ENCODE data around the gene FBXW2.
A peak's percentile ranks its signal among the peaks of the same experiment; 100 is the strongest.
"Not testable (repeated sequence)": the region's sequence is repeated elsewhere in the genome, so short reads cannot be mapped to it uniquely, and the experiment has no call there.

FBXW2 gene

DNA sequence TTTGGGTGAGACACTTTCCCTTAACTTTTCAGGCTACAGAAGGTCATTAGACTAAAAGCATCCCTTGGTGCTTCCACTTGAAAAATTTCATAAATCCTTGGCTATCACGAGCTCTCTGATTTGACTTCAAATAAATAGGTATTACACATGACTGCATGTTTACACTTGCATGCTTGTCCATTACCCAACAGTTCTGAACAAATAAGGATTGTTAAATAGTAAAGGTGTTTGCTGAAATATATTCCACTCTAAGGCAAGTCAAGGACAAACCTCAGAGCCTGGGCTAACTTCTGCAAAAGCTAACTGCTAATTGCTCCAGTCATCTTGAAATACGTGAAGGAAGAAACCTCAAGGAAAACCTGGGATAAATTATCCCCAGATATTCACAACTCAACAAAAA, 14.5 kb downstream of the FBXW2 start:
- DNase-seq (ENCODE audit: low read depth in 2 of 2): no peak

DNA sequence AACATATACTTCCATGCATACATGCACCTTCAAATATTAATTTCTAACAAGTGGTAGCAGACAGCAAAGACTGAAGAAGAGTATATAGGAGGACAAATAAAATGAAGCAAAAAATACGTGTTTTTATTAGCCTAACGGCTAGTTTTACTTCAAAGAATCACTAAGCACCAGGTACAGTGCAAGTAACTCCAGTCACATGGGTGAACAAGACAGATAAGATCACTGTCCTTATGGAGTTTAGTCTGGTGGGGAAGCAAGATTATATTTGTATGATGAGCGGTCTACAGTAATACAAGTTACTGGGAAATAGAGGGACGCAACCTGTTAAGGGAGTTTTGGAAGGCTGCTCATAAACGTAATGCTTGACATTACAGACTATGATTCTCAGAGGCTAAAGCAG, 16.0 kb downstream of the FBXW2 start:
- DNase-seq (ENCODE audit: low read depth in 2 of 2): no peak

DNA sequence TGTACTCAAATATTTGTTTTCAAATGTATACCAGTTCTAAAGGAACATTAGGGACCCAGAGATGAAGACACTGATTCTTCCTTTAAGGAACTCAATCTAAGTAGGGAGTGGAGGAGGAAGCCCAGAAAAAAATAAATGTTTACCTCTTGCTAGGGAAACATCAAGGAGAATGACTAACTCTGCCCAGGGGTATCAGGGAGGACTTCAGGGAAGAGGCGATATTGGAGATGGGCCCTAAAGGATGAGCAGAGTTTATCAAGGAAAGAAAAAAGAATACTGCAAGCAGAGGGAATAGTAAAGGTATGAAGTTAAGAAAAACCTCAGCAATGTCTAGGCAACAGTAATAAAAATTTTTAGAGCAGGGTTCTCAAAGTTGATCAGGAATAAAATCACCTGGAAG, 16.4 kb downstream of the FBXW2 start:
- DNase-seq (ENCODE audit: low read depth in 2 of 2): no peak

DNA sequence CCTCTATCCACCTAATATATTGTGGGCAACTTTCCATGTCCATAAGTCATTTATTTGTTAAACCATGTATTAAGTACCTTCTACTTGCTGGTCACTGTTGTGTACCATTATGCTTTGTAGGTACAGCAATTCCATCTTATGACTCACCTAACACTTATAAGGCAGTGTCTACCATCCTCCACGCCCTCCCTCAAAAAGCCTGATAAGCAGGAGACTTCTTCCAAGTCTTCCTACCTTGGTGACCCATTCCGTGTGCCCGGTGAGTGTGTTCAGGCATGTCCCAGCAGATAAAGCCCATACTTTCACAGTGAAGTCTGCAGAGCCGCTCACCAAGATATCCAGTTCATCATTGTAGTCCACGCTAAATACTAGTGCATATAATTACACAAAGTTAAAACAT, 17.4 kb downstream of the FBXW2 start:
- no peak for DNase-seq (ENCODE audit: low read depth in 2 of 2)

DNA sequence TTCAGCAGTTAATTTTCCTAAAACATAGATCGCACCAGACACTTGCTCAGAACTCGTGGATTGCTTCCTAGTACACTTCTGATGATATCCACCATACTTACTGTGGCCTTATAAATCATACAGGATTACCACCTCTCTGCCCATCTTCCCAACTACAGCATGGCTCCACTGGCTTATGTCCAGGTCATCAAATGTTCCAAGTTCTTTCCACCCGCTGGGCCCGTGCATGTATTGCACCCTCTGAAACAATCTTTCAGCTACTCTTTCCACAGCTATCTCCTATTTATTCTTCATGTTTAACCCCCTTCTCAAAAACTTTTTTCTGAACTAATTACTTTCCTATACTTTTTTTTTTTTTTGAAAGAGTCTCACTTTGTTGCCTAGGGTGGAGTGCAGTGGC, 18.5 kb downstream of the FBXW2 start:
- no peak for DNase-seq (ENCODE audit: low read depth in 2 of 2)

DNA sequence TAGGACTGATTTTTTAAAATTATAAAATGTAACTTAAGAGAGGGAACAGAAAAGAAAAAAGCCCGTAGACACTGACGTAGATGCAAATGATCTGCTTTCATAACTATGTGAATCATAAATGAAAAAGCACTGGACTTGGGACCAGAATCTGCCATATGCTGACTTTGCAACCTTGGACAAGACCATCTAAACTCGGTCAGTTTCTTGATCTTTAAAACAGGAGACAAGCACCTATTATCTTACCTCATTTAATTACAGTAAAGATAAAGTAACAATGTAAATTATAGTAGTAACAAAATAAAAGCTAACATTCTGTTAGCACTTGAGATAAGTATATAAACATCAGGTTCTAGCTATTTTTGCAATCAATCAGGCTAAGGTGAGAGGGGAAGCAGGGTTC, 20.0 kb downstream of the FBXW2 start:
- no peak for DNase-seq (ENCODE audit: low read depth in 2 of 2)

DNA sequence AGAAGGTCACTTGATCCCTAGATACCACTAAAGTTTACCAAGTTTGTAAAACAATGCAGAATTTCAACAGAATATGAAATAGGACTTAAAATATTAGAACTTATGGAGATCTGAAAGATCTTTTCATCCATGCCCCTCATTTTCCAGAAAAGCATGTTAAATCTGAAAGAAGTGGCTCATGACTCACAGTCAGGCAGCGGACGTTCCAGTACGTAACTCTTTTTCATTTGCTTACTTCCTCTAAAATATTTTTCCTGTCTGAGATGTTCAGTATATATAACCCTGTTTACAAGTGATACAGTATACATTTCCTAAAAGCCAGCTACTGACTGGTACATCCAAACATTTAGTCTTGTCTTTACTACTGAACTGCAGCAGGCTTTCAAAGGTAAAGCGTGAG, 22.3 kb downstream of the FBXW2 start:
- DNase-seq (ENCODE audit: low read depth in 2 of 2): no peak

DNA sequence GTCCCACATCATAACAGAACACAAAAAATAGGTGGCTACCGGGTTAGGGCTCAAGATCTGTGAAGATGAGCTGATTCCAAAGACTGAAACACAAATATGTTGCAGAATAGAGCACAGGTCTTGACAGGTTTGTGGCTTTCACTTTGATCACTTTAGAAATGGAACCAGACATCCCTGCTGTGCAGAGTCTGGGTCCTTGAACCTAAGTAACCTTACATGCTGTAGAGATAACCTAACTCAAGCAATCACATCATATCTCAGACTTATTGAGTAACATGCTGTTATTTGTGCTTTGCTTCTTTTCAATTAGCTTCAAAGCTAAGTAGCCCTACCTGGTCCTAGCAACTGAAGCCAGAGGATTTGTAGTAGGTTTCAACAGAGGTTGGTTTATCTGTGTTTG, 24.3 kb downstream of the FBXW2 start:
- no peak for DNase-seq (ENCODE audit: low read depth in 2 of 2)

DNA sequence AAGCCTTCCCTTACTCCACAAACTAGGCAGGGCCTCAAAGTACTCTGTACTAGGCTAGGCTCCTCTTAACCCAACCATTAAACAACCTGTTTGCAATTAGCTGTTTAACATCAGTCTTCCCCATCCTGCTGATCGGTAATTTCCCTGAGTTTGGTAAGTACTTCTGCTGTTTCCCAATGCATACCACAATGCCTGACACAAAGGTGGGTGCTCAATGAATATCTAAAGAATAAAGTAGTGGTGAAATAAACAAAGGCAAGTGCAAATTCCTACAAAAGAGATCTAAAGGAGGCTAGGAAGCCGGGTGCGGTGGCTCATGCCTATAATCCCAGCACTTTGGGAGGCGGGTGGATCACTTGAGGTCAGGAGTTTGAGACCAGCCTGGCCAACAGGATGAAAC, 25.0 kb downstream of the FBXW2 start:
- no peak for DNase-seq (ENCODE audit: low read depth in 2 of 2)

DNA sequence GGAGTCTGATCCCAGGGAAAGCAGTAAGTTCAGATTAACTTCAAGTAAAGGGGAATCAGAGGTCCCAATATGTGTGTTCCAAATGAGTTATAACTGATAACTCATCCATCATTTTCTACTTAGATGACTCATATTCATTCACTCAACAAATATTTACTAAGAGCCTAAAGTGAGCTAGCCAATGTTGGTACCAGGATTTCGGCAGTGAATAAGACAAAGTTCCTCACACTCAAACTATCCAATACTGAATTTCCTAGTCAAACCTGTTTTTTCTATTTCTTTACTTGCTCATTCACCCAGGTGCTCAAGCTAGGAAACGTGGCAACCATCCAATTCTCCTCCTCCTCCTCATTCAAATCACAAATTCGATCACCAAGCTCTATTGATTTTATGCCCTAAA, 25.8 kb downstream of the FBXW2 start:
- DNase-seq (ENCODE audit: low read depth in 2 of 2): no peak

DNA sequence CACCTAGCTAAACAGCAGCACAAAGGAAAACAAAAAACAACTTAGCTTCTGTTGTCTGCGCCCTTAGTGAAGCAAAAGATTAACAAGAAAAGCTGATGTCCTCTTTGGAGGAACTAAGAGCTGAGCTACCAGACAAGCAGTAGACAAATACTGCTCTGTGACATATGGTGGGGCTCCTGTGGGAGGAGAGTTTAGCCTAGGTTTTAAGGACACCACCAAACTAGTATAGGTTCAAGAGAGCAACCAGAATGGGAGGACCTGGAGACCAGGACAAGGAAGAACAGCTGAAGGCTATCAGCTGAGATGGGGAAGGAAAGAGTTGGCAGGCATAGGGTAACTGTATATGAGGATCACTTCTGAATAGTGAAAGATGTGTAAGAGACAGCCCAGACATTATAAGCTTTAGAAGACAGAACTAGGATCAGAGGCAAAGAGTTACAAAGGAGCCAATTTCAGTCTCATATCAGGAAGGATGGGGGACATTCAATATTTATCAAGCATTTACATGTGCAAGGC, 27.2 kb downstream of the FBXW2 start:
- no peak for DNase-seq (ENCODE audit: low read depth in 2 of 2)

DNA sequence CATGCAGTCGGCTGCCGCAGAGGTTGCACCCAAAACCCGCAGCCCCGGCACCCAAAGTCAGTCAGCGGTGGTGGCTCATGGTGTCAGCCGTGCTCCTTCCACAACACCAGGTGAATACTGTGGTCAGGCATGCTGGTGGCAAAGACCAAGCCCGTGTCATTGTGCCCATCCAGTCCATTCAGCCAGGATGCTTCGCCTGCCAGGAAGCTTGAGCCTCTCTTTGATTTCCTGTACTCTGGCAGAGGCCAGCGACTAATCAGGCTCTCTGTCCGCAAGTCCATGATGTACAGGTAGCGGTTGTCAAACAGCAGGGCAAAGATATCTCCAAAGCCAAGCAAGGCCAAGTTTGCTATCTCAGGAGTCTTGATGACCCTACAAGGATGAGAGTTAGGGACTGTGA, 28.7 kb downstream of the FBXW2 start:
- no peak for DNase-seq (ENCODE audit: low read depth in 2 of 2)

DNA sequence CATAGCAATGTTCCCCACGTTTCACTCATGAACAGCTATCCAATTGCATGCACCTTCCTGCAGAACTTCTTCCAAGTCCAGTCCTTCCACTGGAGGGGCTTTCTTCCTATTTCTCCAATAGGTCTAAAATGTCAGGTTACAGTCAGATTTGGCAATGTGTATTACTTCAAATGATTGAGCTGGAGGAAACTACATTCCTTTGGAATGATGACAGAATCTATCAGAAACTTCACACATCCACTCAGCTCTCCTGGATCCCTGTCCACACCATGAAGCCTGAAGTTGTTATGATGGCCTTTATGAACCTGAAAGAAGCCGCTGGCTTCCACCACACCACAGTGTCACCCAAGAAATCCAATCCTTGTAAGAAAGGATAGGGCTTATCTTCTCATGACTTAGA, 32.2 kb downstream of the FBXW2 start:
- no peak for DNase-seq (ENCODE audit: low read depth in 2 of 2)

DNA sequence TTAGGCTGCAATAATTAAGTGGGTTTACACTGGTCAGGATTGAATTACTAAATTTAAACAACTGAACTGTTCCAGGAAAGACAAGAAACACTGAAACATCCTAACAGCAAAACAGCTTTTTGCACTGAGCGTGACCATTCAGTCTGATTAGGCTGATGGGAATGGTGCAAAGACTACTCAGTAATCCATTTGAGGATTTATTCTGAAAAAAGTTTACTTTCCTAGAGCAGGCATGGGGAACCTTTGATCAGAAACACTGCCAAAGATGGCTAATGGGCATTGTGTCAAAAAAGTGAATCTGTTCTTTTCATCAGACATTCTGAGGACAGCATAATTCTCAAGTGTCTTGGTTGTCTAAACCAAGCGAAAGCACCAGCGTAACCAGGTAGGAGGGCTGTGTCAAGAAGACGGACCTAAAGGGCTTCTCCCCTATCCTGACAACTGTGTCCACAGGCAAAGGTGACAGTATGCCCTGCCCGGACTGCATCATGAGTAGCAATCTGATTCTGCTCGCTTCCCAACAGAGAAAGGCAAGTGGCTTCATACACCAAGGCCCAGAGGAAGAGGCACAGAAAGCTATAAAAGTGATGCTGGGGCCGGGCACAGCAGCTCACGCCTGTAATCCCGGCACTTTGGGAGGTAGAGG, 33.3 kb downstream of the FBXW2 start:
- no peak for DNase-seq (ENCODE audit: low read depth in 2 of 2)

DNA sequence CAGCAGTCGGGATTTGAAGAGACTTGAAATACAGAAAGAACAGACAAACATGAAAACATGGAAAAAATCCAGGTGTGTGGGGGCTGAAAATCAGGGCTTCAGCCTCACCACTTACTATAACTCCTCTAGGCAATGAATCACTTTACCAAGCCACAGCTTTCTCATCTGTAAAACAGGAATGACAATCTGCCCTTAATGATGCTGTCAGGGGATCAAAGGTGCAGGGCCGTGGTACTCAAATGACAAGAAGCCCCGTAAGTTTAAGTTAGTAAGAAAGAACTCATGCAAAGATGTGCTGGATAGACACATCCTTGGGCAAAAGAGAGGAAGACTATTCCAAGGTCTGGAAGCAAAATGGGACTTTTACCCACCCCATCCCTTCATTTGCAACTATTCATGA, 34.7 kb downstream of the FBXW2 start:
- no peak for DNase-seq (ENCODE audit: low read depth in 2 of 2)

DNA sequence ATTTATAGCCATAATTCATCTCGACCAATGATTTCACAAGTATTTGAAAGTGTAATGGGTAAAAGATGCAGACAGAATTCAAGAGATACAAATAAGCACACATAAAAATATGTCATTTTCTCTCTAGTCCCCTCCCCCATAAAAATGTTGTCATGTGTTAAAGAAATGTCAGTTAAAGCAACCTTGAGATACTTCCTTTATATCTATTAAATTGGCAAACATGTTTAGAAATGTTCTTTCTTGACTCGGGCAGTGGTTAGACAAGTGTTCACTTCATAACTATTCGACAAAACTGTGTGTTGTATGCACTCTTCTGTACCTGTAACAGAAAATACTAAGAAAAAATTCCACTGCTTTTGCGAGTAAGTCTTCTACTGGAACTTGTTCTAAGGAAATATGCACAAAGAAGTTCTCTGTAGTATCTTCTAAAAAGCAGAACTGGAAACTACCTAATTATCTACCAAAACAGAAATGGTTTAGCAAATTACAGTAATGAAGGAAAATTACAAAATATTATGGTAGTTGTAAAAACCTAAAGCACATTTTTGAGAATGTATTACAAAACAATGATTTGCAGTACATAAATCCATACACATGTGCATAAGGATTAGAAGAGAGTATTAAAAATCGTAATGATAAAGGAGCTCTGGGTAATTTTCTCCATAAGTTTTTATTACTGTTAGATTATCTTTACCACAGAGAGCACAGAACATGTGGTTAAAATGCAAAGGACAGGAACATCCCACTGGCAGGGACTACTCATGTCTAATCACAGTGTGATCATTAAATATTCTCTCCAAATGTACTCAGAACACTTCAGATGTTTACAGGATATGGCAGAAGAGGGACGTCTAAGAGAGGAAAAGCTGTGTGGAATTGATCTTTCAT, 35.9 kb downstream of the FBXW2 start:
- no peak for DNase-seq (ENCODE audit: low read depth in 2 of 2)

DNA sequence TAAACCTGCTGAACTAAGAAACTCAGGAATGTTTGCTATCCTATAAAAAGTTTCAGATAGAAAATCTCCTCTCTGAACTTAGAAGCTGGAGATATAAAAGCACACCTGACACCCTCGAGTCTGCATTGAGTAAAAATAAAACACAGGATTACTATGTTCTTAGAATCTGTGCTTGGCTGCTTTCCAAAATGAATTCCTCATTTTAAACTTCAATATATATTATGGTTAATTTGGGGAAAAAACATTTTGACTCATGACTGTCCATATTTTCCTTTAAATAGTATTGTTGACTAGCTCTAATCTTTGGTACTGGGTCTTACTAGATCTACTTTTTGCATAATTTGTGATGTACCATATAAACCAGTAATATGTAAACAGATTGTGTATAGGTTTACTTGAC, 36.7 kb downstream of the FBXW2 start:
- DNase-seq (ENCODE audit: low read depth in 2 of 2): no peak

DNA sequence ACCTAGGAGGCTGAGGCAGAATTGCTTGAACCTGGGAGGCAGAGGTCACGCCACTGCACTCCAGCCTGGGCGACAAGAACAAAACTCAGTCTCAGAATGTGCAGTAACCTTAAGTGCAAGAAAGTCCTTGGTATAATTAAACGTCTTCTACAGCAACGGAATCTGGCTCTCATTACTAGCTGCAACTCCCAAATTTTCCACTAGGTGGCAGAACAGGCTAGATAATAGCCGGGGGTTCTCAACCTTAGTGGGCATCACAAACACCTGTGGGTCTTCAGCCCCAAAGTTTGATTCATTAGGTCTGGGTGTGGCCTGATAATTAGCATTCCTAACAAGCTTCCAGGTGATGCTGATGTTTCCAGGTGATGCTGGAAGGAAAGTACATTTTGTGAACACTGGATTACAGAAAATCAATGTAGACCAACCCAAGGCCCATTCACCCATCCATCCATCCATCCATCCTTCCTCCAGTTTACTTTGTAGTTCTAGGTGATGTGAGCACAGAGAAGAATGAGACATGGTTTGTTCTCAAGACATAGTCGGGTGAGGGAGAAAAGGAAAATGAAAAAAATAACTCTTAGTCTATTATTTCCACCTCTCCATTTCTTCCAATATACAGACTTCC, 37.3 kb downstream of the FBXW2 start:
- DNase-seq (ENCODE audit: low read depth in 2 of 2): peak; percentile 35 to 67

DNA sequence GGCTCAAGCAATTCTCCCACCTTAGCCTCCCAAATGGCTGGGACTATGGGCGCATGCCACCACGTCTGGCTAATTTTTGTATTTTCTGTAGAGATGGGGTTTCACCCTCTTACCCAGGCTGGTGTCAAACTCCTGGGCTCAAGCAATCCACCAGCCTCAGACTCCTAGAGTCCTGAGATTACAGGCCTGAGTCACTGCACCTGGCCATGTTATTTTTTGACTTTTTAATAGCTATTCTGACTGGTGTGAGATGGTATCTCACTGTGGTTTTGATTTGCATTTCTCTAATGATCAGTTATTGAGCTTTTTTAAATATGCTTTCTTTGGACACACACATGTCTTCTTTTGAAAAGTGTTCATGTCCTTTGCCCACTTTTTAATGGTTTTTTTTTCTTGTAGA, 38.2 kb downstream of the FBXW2 start:
- DNase-seq (ENCODE audit: low read depth in 2 of 2): no peak

DNA sequence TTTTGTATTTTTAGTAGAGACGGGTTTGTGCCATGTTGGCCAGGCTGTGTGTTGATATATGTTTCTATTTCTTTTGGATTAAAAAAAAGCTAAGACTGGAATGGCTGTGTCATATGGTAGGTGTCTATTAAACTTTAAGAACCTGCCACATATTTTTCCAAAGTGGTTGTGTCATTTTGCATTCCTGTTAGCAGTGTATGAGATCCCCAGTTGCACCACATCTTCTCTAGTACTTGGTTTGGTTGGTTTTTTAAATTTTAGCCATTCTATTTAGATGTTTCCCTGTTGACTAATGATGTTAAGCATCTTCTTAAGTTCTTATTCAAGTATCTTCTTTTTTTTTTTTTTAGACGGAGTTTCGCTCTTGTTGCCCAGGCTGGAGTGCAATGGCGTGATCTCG, 42.8 kb downstream of the FBXW2 start:
- no peak for DNase-seq (ENCODE audit: low read depth in 2 of 2)

DNA sequence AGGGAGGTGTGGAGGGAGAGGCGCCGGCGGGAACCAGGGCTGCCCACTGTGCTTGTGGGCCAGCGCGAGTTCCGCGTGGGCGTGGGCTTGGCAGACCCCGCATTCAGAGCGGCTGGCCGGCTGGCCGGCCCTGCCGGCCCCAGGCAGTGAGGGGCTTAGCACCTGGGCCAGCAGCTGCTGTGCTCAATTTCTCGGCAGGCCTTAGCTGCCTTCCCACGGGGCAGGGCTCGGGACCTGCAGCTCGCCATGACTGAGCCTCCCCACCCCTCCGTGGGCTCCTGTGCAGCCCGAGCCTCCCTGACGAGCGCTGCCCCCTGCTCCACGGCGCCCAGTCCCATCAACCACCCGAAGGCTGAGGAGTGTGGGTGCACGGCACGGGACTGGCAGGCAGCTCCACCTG, 46.9 kb downstream of the FBXW2 start:
- not testable (repeated sequence) for DNase-seq (ENCODE audit: low read depth in 2 of 2)

DNA sequence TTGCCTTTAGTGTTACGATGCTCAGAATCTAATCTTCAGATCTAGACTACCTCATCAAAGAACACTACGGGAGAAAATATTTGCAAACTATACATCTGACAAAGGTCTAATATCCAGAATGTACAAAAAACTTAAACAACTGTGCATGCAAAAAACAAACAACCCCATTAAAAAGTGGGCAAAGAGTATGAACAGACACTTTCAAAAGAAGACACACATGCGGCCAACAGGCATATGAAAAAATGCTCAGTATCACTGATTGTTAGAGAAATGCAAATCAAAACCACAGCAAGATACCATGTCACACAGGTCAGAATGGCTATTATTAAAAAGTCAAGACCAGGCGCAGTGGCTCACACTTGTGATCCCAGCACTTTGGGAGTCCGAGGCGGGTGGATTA, 47.9 kb downstream of the FBXW2 start:
- DNase-seq (ENCODE audit: low read depth in 2 of 2): no peak

DNA sequence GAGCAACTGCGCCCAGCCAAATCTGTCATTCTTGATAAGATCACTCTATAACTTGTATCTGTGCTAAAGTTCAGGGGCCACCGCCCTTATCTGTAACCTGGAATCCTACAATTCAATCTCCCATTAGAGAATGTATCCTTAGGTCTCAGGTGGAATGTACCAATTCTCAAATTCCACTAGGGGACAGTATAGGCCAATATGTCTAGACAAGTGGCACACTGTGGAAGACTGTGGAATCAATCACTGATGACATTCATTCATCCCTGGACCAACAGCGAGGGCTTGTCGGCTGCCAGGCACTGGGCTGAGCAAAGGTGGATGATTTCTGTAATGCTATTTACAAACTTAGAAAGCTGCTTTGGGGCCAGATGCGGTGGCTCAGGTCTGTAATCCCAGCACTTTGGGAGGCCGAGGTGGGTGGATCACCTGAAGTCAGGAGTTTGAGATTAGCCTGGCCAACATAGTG, 50.2 kb downstream of the FBXW2 start:
- DNase-seq (ENCODE audit: low read depth in 2 of 2): no peak

All from activated CD4-positive, alpha-beta T cell treated with anti-CD3 and anti-CD28 coated beads for 24 hours (primary cell).